CD4-positive, alpha-beta T cell (primary cell): Measurements from ENCODE around the gene TLNRD1. TPM values are rescaled to one million over a fixed set of nuclear protein-coding genes. Genes with fewer than 3 reads are reported as not detected.

Experiments
- ATAC-seq: fragments of 200-7000 bp; cut with Tn5 transposase; one replicate; pipeline ENCODE4 v1.10.0; 2022; ENCODE audit warnings: mild to moderate bottlenecking; ENCODE audit not compliant: poor library complexity
- CTCF ChIA-PET: fragments of 350-600 bp; sonication (Branson Sonifier 250); formaldehyde crosslinking; loops from one replicate; lab custom pipeline; 2021; ENCODE audit warnings: antibody characterized with exemption, inconsistent platforms; lab: Charles Lee
- POLR2A ChIA-PET: fragments of 350-600 bp; sonication (Branson Sonifier 250); formaldehyde crosslinking; loops from one replicate; lab custom pipeline; 2021; ENCODE audit warnings: antibody characterized with exemption, inconsistent platforms; lab: Charles Lee
- DNase-seq, 14 experiments: peaks; one replicate each; pipeline ENCODE4 v3.0.0-alpha.2; 2013 to 2020; ENCODE audit warnings: mixed read lengths in 2 of 14
- H3K27ac ChIP-seq, 2 donors: one replicate each; pipeline versions ENCODE4 v1.5.1 to v1.7.0; 2013; ENCODE audit warnings: low read length in 2 of 2, low read depth in 1 of 2, mild to moderate bottlenecking in 1 of 2
- H3K27me3 ChIP-seq, 2 experiments: 1 replicate in 1 of 2; 2 replicates in 1 of 2; pipeline versions ENCODE4 v1.6.1 to v1.7.0; 2013; ENCODE audit warnings: low read length in 2 of 2, control low read depth in 1 of 2, mild to moderate bottlenecking in 1 of 2, moderate library complexity in 1 of 2; ENCODE audit not compliant: insufficient read depth in 2 of 2, control insufficient read depth in 1 of 2
- H3K36me3 ChIP-seq: one replicate; pipeline ENCODE4 v1.6.1; 2013; ENCODE audit warnings: low read length, control low read depth; ENCODE audit not compliant: insufficient read depth
- H3K4me1 ChIP-seq: one replicate; pipeline ENCODE4 v1.6.1; 2013; ENCODE audit warnings: low read length, control low read depth; ENCODE audit not compliant: insufficient read depth
- H3K4me3 ChIP-seq: one replicate; pipeline ENCODE4 v1.5.1; 2013; ENCODE audit warnings: mild to moderate bottlenecking, low read length, moderate library complexity
- H3K9me3 ChIP-seq, 2 experiments: 1 replicate in 1 of 2; 2 replicates in 1 of 2; pipeline versions ENCODE4 v1.6.1 to v1.7.0; 2013; ENCODE audit warnings: low read length in 2 of 2, mild to moderate bottlenecking in 2 of 2, control low read depth in 1 of 2, moderate library complexity in 1 of 2; ENCODE audit not compliant: control insufficient read depth in 1 of 2, insufficient read depth in 1 of 2
- H3K27ac Mint-ChIP-seq: one replicate; pipeline ENCODE4 v1.8.0; 2020; ENCODE audit warnings: mixed read lengths
- H3K27me3 Mint-ChIP-seq: one replicate; pipeline ENCODE4 v1.8.0; 2021; ENCODE audit warnings: mixed read lengths
- H3K36me3 Mint-ChIP-seq: one replicate; pipeline ENCODE4 v1.8.0; 2021; ENCODE audit warnings: low read depth, mixed read lengths
- H3K4me1 Mint-ChIP-seq: one replicate; pipeline ENCODE4 v1.8.0; 2021; ENCODE audit warnings: low read depth, mixed read lengths
- H3K4me3 Mint-ChIP-seq: one replicate; pipeline ENCODE4 v1.8.0; 2020; ENCODE audit warnings: mild to moderate bottlenecking, mixed read lengths
- H3K9me3 Mint-ChIP-seq: one replicate; pipeline ENCODE4 v1.8.0; 2020; ENCODE audit warnings: mixed read lengths
- CTCF ChIP-seq: fragments of 200-600 bp; IDR thresholded peaks from one replicate; pipeline ENCODE4 v1.8.0; 2022; ENCODE audit warnings: antibody characterized with exemption, mild to moderate bottlenecking
- intact Hi-C, 2 experiments: fragments of 100-400 bp; cut with DNase I in 1 of 2; cut with micrococcal nuclease in 1 of 2; formaldehyde crosslinking; loops; one replicate each; pipeline versions ENCODE4 v1.15.1 to v1.9.0; 2023 to 2025; cut with DNase I, micrococcal nuclease
- total RNA-seq, 174 experiments: library from RNA in 2 of 174; stranded (reverse) in 2 of 174; gene quantifications; one replicate each; pipeline ENCODE4 v1.2.3 and lab custom pipeline; 2021 to 2026

TLNRD1 gene
- total RNA-seq, 2 experiments from 2014 or later, result 10.5 to 12.3 TPM

- Histone ChIP-seq H3K36me3 (no peaks in the 10 kb centered on the region), H3K27me3 (no peaks in the 10 kb centered on the region), H3K27ac (no peak overlapping the region), H3K9me3 (no peaks in the 10 kb centered on the region), H3K4me1 (peaks cover 12% of the 10 kb centered on the region), H3K4me3 (no peak overlapping the region)
- intact Hi-C loops, result no loop called here
- POLR2A ChIA-PET, result interaction anchor here (0.6 kb wide), 1 partner anchor 285 kb away, joined by 3 read pairs; no protein-coding TSS in a partner anchor
- no peak for TF ChIP-seq CTCF
- CTCF ChIA-PET, result no interaction called here
- H3K27ac Mint-ChIP-seq, result no peak overlapping the region
- ATAC-seq, result no peak
- DNase-seq, result no peak
- no peaks in the 10 kb centered on the region for H3K9me3 Mint-ChIP-seq
- peaks cover 8% of the 10 kb centered on the region for H3K4me1 Mint-ChIP-seq
- H3K4me3 Mint-ChIP-seq, result no peak overlapping the region
- no peaks in the 10 kb centered on the region for H3K27me3 Mint-ChIP-seq
- no peaks in the 10 kb centered on the region for H3K36me3 Mint-ChIP-seq
Measured at GRCh38 chr15:81024936-81025335, 24.2 kb downstream of the TLNRD1 start.

DNA sequence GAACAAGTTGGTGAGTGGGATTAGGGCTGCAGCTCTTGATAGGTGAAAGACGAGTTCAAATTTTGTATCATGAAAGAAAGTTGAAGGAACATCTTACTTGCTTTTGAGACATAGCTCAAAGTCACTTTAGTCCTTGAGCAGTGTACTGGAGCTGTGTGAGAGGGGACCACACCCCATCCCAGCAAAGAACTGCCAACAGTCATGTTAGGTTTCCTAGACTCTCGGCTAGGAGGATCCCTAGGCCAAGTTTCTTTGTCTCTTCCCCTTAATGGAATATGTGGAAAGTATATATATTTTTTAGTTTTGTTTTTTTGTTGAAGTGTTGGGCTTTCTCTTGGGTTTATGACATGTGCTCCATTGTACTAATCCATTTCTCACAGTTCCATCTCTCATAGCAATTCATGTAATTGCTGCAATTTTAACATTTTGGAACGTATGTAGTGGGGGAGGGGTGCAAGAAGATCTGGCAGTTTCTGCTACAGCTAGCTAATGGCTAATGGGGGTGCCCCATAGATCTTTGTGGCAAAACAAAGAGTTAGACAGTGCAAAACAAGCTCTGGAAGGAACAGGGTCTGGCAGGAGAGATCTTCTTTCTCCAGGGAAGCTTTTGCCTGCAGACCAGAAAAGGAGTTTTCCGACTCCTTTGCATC is 25.1 kb downstream of the TLNRD1 start:
- Mint-ChIP-seq H3K9me3 (no peaks in the 10 kb centered on the region), H3K4me3 (no peak overlapping the region), H3K27me3 (no peaks in the 10 kb centered on the region), H3K4me1 (peaks cover 8% of the 10 kb centered on the region), H3K27ac (no peak overlapping the region), H3K36me3 (no peaks in the 10 kb centered on the region)
- DNase-seq (no peak), ATAC-seq (no peak)
- Histone ChIP-seq H3K36me3 (no peaks in the 10 kb centered on the region), H3K4me3 (no peak overlapping the region), H3K27me3 (no peaks in the 10 kb centered on the region), H3K9me3 (no peaks in the 10 kb centered on the region), H3K27ac (no peak overlapping the region), H3K4me1 (peaks cover 12% of the 10 kb centered on the region)
- CTCF ChIA-PET, result no interaction called here
- no peak for TF ChIP-seq CTCF
- POLR2A ChIA-PET, result no interaction called here
- intact Hi-C loops, result no loop called here

DNA sequence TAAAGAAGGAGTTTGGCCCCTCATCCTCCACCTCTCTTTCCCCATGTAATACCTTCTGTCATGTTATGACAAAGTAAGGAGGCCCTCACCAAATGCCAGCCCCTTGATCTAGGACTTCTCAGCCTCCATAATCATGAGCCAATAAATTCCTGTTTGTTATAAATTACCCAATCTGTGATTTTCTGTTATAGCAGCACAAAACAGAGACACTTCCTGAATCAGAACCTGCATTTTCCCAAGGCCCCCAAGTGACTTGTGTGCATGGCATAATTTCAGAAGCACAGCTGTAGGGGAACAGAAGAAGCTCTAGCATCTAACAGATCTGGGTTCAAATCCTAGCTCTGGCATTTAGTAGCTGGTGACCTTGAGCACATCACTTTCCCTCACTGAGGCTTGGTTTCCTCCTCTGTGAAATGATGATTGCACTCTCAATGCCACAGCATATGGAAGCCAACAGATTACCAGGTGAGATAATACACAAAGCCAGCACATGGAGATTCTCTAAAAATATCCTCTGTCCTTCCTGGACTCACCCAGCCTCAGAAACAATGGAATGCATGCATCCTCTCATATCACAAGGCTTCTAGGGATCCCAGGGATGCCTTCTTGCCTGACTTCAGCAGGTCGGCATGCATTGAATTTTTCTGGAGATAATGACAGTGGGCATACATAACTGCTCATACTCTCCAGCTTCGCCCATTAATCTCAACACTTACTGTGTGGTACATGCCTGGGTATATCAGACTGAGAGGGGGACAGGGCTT is 26.3 kb downstream of the TLNRD1 start:
- no peaks in the 10 kb centered on the region for H3K36me3 Mint-ChIP-seq
- Histone ChIP-seq H3K36me3 (no peaks in the 10 kb centered on the region), H3K9me3 (no peaks in the 10 kb centered on the region), H3K4me1 (peaks cover 12% of the 10 kb centered on the region), H3K27ac (no peak overlapping the region), H3K4me3 (no peak overlapping the region), H3K27me3 (no peaks in the 10 kb centered on the region)
- intact Hi-C loops, result no loop called here
- CTCF ChIA-PET, result interaction anchor here (1.0 kb wide), 1 partner anchor 9 kb away, joined by 3 read pairs; no protein-coding TSS in a partner anchor
- H3K4me3 Mint-ChIP-seq, result no peak overlapping the region
- H3K27me3 Mint-ChIP-seq, result no peaks in the 10 kb centered on the region
- no peaks in the 10 kb centered on the region for H3K9me3 Mint-ChIP-seq
- no peak for TF ChIP-seq CTCF
- POLR2A ChIA-PET, result no interaction called here
- ATAC-seq (no peak), DNase-seq (no peak)
- no peak overlapping the region for H3K27ac Mint-ChIP-seq
- peaks cover 8% of the 10 kb centered on the region for H3K4me1 Mint-ChIP-seq
